OCI-LY3 (cell line): ENCODE results near the gene H1-8.

Experiments
- H2AFZ ChIP-seq: fragments of 200-600, 300-600 bp; shearing (Covaris generic); 2 replicates; pipeline ENCODE4 v1.6.0; 2014; ENCODE audit warnings: antibody characterized with exemption, low read depth, low read length
- H3K27ac ChIP-seq: fragments of 200-600, 300-600 bp; sonication (generic); 2 replicates; pipeline ENCODE4 v1.5.1; 2014; ENCODE audit warnings: mild to moderate bottlenecking, low read length, moderate library complexity, mixed read lengths
- H3K27me3 ChIP-seq: fragments of 200-600, 300-600 bp; sonication (generic); 2 replicates; pipeline ENCODE4 v1.6.1; 2014; ENCODE audit warnings: low read depth, low read length, mixed read lengths
- H3K36me3 ChIP-seq: fragments of 200-600, 300-600 bp; sonication (generic); replicated peaks from 2 replicates; pipeline ENCODE3; 2014; ENCODE audit warnings: low read depth, low read length, mixed read lengths
- H3K4me1 ChIP-seq: fragments of 300-600, 200-600 bp; sonication (generic); 2 replicates; pipeline ENCODE4 v1.6.1; 2014; ENCODE audit warnings: low read length, mixed read lengths
- H3K4me2 ChIP-seq: fragments of 200-600, 300-600 bp; sonication (generic); 2 replicates; pipeline ENCODE4 v1.6.1; 2014; ENCODE audit warnings: low read length, mixed read lengths
- H3K4me3 ChIP-seq: fragments of 300-600, 200-600 bp; sonication (generic); 2 replicates; pipeline ENCODE4 v1.5.1; 2014; ENCODE audit warnings: antibody characterized with exemption, mild to moderate bottlenecking, low read length, moderate library complexity
- H3K79me2 ChIP-seq: fragments of 300-600, 200-600 bp; shearing (Covaris generic); 2 replicates; pipeline ENCODE4 v1.6.1; 2014; ENCODE audit warnings: mild to moderate bottlenecking, low read length, mixed read lengths
- H3K9ac ChIP-seq: fragments of 300-600, 200-600 bp; shearing (Covaris generic); 2 replicates; pipeline ENCODE4 v1.6.0; 2014; ENCODE audit warnings: mild to moderate bottlenecking, low read length, moderate library complexity
- H3K9me3 ChIP-seq: fragments of 200-600, 300-600 bp; shearing (Covaris generic); 2 replicates; pipeline ENCODE4 v1.6.1; 2014; ENCODE audit warnings: low read length, mixed read lengths; ENCODE audit not compliant: insufficient read depth
- H4K20me1 ChIP-seq: fragments of 200-600, 300-600 bp; sonication (generic); 2 replicates; pipeline ENCODE4 v1.6.1; 2016; ENCODE audit warnings: low read length, mixed read lengths; ENCODE audit not compliant: insufficient read depth
- CTCF ChIP-seq: fragments of 200-600, 300-600 bp; sonication (generic); IDR thresholded peaks from 2 replicates; pipeline ENCODE4 v1.5.1; 2014; ENCODE audit warnings: antibody characterized with exemption, low read length, low read depth
- EZH2phosphoT487 ChIP-seq: fragments of 200-600 bp; shearing (Covaris generic); IDR thresholded peaks from 2 replicates; pipeline ENCODE4 v1.6.1; 2018; ENCODE audit warnings: antibody characterized with exemption, mixed run types, low read depth

H1-8 gene

GRCh38 chr3:129533406-129533805 lies 9.6 kb upstream of the H1-8 start:
- peaks cover 12% of the 10 kb centered on the region for H3K27me3 ChIP-seq
- H4K20me1 ChIP-seq, result no peaks in the 10 kb centered on the region
- H3K4me3 ChIP-seq, result no peak overlapping the region
- no peaks in the 10 kb centered on the region for H3K9me3 ChIP-seq
- TF ChIP-seq EZH2phosphoT487 (no peak), CTCF (no peak)
- H3K27ac ChIP-seq, result no peak overlapping the region
- no peaks in the 10 kb centered on the region for H3K36me3 ChIP-seq
- no peak overlapping the region for H2AFZ ChIP-seq
- no peaks in the 10 kb centered on the region for H3K79me2 ChIP-seq
- H3K4me1 ChIP-seq, result no peaks in the 10 kb centered on the region
- no peak overlapping the region for H3K4me2 ChIP-seq
- no peak overlapping the region for H3K9ac ChIP-seq

- Histone ChIP-seq H3K9ac (no peak overlapping the region), H3K27me3 (peaks cover 12% of the 10 kb centered on the region), H2AFZ (no peak overlapping the region), H3K4me3 (no peak overlapping the region), H3K79me2 (no peaks in the 10 kb centered on the region), H3K36me3 (no peaks in the 10 kb centered on the region), H3K4me2 (no peak overlapping the region), H3K4me1 (no peaks in the 10 kb centered on the region), H4K20me1 (no peaks in the 10 kb centered on the region), H3K27ac (no peak overlapping the region), H3K9me3 (no peaks in the 10 kb centered on the region)
- TF ChIP-seq EZH2phosphoT487 (no peak), CTCF (no peak)
These were observed 8.4 kb upstream of the H1-8 start for GRCh38 chr3:129534428-129535027.

- TF ChIP-seq CTCF, result no peak
- no peak for TF ChIP-seq EZH2phosphoT487
- Histone ChIP-seq H3K27ac (no peak overlapping the region), H3K79me2 (no peaks in the 10 kb centered on the region), H3K27me3 (peaks cover 12% of the 10 kb centered on the region), H3K9ac (no peak overlapping the region), H3K4me3 (no peak overlapping the region), H3K4me2 (no peak overlapping the region), H3K4me1 (no peaks in the 10 kb centered on the region), H3K36me3 (no peaks in the 10 kb centered on the region), H2AFZ (no peak overlapping the region), H4K20me1 (no peaks in the 10 kb centered on the region), H3K9me3 (no peaks in the 10 kb centered on the region)
These were observed 7.9 kb upstream of the H1-8 start for GRCh38 chr3:129535075-129535474.

- H3K27me3 ChIP-seq, result peaks cover 12% of the 10 kb centered on the region
- H3K79me2 ChIP-seq, result no peaks in the 10 kb centered on the region
- H3K4me1 ChIP-seq, result no peaks in the 10 kb centered on the region
- H3K9ac ChIP-seq, result no peak overlapping the region
- H3K4me2 ChIP-seq, result no peak overlapping the region
- H2AFZ ChIP-seq, result no peak overlapping the region
- H3K36me3 ChIP-seq, result no peaks in the 10 kb centered on the region
- no peak overlapping the region for H3K4me3 ChIP-seq
- H3K9me3 ChIP-seq, result no peaks in the 10 kb centered on the region
- H3K27ac ChIP-seq, result no peak overlapping the region
- H4K20me1 ChIP-seq, result no peaks in the 10 kb centered on the region
- TF ChIP-seq CTCF, result no peak
- TF ChIP-seq EZH2phosphoT487, result no peak
These were observed 6.7 kb upstream of the H1-8 start for GRCh38 chr3:129536374-129536667.
